NCI-H2107 treated with DMSO at 0.1 percent for 48 hours (cell line): ENCODE results near the gene LAPTM5.

Experiments used
- DNase-seq: peaks from one replicate; lab custom pipeline; 2025; ENCODE audit not compliant: unreplicated experiment; lab: John Stamatoyannopoulos, UW

Gene LAPTM5

DNA sequence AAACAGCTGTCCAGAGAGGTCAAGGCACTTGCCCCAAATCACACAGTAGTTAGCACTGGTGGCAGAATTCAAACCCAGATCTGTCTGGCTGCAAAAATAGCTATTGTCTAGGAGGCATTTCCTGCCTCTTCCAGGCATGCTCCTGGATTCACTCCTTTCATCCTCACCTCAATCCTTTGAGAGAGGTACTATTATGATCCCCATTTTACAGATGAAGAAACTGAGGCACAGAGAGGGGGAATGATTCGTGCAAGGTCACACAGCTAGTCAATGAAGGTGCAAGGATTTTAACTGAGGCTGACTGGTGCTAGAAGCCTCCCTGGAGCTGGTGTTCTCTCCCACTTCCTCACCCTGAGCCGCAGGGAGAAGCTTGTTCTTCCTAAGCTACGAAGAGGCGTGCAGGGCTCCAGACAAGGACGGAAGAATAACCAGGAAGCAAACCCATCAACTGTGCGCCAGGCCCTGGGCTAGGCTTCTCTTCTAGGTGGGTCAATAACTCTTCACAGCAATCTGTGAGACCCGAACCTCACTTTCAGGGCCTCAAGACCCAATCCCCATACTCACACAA is 631 bp upstream of the LAPTM5 start:
- no peak for DNase-seq

DNA sequence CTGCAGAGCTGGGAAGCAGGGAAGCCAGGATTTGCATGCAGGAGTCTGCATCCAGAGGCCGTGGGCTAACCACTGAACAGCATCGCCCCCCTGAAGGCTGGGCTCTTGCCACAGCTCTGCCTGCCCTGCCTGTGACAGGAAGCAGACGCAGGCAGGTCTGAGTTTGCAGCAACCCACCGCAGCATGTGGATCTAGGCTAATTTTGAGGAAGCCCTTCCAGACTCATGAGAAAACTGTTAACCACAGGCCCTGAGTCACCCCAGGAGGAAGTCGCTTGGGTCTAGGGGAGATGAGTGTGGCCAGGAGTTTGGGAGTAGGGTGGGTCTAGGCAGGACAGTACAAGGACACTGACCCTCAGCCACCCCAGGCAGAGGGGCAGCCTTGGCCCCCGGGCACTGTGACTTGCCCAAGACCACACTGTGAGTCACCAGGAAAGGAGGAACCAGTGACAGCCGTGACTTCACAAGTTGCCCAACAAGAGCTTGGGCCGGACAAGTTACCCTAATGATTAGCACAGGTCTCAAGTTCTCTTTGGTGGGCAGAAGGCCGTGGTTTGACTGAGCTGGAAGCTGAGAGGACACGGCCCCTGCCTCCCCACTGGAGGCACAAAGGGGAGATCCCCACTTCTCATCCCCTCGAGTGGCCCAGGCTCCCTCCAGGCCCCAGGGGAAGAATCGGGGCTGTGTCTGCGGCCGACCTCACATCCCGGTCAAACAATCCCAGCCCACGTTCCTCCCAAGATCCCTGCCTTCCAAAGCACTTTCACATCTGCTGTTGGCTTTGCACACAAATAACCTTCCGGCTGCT is 826 bp downstream of the LAPTM5 start:
- DNase-seq, result no peak

DNA sequence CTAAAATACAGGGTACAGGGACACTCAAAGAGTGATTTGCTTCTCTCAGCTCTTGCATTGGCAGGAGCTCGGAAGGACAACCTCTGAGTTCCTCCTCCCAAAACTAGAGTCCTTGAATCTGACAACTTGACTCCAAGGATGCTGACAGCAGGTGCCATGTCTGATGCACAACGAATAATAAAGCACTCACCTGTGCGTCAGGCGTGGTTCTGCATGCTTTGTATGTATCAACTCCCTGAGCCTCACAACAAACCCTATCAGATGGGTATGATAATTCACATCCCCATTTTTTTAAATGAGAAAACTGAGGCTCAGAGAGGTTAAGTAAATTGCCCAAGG is 1.4 kb downstream of the LAPTM5 start:
- no peak for DNase-seq

DNA sequence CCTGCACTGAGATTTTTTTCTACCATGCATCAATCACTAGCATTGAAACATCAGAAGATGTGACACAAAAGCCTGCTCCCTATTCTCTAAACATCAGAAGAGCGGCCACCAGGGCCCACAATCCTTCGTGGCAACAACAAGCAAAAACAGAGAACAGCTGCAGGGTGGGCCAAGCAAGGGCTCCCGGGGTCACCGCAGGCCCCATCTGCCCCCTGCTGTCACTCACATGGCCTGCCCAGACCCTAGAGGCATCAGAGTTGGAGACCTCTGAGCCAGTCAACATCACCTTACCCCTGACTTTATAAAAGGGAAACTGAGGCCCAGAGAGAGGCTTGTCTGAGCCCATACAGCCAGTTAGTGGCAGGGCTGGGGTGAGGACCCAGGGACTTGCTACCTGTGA is 1.8 kb downstream of the LAPTM5 start:
- DNase-seq, result no peak

DNA sequence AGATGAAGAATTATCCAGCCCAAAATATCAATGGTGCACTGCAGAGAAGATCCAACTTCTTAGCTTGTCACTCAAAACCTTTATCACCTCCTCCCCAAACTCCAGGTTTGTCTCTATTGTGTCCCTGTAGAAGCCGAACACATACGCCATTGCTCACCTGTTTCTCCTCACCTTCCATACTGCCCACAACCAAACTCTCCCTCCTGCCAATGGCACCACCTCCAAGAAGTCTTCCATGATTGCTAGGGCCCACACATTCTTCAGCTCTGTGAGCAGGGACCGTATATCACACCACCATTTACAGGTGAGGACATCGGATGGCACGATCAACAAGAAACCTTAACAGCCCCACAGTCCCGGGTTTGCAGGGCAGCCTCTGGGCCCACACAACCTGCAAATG is 2.2 kb downstream of the LAPTM5 start:
- no peak for DNase-seq

DNA sequence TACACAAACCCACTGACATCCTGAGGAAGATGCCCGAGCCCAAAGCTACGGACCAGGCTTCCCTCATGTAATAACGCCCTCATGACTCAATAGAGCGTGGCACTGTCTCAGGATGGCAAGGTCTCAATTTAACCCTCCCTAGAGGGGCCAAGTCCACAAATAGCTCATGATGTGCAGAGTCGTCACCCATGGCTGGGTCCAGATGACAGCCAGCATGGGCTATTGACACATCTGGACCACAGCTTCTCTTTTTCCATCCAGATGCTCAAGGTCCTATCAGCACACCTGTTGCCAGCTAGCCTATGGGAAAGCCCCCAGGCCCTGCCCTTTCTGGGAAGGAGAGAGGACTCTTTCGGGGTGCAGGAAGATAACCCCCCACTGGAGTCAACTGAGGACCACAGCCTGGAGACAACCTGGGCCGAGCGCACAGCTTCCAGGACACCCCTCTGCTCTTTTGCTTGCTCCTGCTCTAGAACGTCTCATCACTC is 2.8 kb downstream of the LAPTM5 start:
- DNase-seq, result no peak

DNA sequence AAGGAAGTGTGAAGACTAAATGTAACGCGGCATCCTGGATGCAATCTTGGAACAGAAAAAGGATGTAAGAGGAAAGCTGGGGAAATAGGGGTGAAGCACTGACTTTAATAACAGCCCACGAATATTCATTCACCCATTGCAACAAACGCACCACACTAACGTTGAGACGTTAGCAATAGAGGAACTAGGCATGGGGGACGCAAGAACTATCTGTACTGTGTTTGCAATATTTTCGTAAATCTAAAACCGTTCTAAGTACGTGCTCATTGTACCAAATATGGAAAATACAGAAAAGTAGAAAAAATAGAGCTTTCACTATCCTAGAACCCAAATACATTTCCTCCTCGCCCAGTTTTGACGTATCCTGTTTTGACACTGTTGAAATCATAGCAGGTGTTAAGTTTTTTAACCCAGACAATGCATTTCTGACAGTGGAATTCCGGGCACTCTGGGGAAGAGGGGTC is 3.9 kb downstream of the LAPTM5 start:
- no peak for DNase-seq

DNA sequence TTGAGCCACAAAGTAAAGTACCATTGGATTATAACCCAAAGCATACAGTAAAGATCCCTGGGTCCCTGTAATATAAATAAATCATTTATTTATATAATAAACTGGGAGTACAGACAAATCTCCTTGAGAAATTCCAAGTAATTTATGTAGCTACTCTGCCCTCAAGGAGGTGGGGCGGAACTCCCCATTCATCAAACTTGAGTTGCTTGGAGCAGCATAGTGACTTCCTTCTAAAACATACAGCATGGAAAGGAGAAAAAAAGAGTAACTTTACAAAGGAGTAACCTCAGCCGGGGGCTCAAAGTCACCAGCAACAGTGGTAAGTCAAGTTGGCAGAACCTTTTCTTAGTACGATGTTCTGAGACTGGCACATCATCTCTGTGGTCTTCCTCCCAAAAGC is 4.5 kb downstream of the LAPTM5 start:
- no peak for DNase-seq

DNA sequence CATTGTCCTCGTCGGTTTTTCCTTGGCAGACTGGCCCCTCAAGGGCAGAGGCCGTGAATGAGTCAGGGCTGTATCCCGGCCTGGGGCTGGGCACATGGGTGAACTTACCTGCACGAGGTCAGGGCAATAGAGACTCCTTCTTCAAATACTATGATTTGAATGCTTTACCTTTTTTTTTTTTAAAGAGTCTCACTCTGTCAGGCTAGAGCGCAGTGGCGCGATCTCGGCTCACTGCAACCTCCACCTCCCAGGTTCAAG is 5.0 kb downstream of the LAPTM5 start:
- DNase-seq, result no peak

DNA sequence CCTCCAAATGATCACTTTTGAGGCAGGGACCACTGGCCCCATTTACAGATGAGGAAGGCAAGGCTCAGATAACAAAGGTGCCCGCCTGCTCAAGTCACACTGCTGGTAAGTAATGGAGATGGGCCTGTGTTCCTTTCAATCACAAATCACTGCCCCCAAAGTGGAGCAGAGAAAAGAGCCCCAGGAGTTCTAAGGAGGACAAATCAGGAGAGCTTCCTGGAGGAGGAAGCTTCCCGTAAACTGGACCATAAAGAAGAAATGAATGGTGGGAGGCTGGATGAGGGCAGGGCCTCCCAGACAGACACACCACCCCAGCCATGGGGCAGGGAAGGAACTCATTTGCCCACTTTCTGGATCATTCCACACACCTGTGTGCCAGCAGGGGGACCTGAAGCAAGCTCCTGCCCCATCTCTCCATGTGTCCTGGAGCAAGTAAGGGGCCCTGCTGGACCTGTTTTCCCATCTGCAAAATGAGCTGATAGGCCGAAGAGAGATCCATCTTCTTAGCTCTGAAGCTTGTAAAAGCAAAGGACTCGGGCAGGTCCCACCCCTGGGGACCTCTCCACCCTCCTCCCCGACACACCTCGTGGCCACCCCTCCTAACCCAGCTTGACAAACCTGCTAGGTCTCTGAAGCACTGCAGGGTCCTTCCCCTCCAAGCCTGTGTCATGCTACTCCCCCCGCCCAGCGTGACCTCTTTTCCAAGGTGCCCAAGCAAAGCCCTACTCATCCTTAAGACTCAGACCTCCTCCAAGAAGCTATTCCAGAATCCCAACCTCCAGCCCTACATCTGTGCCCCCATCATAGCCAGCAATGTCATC is 5.5 kb downstream of the LAPTM5 start:
- DNase-seq, result no peak

DNA sequence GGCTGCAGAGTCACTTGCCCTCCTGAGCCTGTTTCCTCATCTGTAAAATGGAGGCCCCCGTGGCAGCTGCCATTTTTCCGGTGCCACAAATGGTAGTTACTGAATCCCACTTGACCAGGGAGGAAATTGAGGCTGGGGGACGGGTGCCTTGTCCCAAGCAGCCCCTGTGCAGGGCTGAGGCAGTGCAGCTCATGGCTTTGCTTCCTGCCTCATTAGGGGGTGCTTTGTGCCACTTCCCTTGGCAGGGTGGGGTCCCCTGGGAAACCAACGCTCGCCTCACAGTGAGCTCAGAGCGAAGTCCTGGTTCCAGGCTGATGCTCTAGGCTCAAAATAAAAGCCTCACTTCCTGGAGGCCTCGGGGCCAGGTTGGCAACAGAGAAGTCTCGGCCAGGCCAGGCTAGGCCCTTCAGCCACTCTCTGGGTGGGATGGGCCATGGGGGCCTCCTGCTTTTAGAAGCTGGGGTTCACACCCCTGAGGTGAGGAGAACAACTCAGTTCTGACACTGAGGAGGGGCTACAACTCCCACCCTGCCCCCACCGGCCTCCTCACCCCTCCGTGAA is 6.8 kb downstream of the LAPTM5 start:
- no peak for DNase-seq

DNA sequence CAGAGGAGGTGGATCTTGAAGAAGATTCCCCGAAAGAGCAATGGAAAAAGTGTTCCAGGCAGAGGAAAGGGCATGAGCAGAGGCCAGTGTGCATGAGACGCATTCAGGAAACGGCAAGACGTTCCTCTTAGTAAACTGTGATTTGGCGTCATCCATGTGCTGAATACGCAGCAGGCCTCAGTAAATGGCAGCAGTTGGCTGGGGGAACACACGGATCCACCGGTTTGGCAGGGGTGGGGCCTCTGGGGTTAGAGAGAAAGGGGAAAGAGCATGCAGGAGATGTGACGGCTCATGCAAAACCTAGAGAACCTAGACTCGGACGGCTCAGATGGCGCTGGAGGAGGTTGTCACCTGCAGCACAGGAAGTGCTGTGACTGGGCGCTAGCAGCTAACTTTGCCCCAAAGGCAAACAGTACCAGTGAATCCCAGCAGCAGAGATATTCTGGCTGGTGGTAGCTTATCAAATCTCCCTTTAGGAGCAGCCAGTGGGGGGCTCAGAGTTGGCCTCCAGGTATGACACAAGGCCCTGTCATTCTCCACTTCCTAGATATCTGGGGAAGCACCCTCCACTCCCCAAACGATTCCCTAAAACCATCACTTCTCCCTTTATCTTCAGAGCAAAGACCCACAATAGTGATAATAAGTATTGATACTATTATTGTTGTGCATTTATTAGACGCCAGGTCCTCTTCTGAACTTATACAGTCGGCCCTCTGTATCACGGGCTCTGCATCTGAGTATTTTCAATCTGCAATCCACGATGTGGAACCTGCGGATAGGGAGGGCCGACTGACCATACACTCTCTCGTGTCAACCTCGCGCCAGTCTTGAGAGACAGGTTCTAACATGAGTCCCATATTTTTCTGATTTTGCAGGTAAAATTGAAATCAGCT is 7.6 kb downstream of the LAPTM5 start:
- no peak for DNase-seq

DNA sequence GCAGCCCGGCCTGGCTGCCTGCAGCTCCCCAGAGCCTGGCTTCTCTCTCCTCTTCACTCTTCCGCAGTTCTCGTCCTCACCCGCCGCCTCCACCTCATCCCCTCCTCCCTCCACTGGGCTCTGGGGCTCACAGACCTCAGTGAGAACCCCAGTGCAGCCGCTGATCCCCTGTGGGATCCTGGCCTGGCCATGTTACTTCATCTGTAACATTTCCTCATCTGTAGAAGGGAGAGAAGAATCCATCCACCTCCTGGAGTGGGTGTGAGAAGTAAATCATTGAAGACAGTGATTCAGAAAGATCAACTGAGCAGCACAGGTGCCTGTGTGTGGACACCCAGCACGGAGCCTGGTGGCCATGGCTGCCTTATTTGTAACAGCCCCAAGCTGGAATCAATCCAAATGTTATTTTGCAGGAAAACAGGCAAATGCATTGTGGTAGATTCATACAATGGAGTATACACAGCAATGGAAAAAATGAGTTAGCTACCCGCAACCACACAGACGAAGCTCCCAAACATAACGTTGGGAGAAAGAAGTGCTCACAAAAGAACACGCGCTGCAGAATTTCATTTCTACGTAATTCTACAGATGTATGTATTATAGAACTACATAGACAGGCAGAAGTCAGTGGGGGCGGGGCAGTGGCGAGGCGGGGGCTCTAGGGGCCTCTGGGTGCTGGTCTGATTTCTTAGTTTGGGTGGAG is 8.7 kb downstream of the LAPTM5 start:
- DNase-seq, result no peak

DNA sequence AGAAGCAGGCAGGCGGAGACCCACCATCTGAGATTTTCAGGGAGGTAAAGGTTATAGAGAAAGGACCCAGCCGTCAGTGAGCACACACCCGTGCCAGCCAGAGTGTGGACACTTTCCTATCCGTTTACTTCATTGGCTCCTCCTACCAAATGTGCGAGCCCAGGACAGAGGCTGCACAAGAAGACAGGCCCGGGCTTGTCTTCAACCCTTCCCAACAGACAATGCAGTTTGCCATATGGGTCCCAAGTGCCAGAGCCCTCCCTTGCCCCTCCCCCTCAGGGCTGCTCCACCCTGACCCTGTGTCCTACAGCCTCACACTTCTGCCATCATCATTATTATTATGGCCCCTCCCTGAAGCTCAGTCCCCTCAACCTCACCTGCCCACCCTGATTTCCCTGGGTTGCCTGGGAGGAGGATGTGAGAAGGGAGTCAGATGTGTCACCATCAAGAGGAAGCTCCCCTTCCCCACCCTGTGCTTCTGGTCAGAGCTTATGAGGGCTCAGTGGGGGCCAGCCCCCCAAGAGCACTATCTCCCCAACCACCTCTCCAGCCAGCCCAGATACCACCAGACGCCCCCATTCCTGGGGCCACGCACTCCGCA is 9.4 kb downstream of the LAPTM5 start:
- DNase-seq, result peak; percentile 23

DNA sequence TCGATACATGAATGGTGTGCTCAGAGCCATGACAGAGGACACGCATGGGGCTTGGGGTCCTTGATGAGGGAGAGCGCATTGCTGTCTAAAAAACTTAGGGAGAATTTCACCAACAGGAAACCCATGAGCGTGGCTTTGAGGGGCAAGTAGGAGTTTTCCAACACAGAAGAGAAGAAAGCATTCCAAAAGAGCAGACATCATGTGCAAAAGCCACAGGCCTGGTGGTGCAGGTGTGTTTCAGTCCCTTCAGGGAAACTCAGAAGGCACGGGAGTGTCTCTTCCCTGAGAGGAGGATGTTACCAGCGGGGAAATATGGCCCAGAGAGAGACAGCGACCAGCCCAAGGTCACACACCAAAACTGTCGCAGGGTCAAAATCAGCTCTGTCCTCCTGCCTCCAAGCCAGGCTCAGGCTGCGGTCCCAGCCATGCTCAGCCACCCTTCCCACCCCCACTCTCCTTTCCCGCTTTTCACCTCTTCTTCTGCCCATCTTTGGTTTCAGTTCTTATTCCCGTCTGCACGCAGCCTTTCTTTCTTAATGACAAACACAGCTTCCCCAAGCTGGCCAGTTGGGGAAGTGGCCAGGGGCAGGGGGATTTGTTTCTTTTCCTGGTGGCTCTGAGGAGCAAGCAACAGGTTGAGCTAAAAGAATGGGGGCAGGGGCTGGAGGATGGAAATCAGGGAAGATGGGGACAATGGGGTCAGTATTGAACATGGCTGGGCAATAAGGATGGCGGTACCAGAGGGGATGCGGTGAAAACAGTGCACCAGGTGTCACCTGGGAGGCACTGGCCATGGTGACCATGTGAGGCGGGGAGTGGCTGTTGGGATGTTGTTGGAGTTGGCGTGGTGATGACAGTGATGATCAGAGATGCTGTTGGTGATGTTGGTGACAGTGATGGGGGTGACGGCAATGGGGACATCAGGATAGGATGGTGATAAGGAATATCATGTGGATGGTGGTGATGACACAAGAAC is 10.3 kb downstream of the LAPTM5 start:
- DNase-seq, result no peak

DNA sequence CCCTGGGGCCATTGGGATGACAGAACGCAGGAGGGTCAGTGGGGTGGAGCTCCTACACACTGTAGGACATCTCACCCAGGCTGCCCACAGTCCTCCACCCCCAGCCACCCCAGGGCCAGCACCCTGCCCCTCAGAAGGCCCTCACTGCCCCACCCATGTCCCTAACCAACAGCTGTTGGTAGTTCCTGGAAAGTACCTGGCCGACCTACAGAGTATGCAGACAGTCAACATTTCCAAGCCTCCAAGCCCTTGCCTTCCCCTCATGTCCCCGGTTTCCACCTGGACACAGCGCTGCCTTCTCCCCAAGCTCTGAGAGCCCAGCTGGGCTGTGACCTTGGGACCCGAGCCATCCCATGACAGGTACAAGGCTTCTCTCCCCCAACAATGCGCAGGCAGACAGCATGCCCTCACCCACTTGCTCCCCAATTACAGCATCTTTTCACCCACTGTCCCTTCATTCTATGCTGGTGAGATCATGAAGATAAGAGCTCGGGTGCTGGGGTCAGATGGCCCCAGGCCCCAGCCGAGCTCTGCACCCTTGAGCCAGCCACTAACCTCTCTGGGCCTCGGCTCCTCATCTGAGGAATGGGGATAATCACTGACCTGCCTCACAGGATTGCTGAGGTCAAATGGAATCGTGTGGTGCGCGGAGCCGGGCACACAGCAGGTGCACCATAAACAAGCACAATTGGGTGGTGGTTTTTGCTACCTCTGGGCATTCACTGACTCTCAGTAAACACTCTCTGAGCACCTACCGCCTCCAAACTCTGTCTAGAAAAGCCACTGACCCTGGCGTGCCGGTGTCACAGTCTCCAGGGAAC is 11.2 kb downstream of the LAPTM5 start:
- peak; percentile 28 for DNase-seq

DNA sequence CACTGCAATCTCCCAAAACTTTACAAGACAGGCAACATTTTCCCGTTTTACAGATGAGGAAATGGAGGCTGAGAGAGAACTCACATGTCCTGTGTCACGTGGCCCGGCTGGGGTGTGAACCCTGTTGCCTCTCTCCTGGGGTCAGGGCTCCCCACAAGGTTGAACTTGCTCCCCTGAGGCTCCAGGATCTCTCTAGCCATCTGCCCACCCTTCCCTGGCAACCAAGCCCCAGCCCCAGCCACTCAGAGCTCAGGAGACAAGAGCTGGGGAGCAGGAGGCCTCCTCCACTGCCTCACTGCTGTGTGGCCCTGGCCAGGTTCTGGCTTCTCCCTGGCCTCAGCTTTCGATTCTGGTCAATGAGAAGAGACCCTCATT is 11.8 kb downstream of the LAPTM5 start:
- DNase-seq, result no peak
